Measurements from ENCODE around the gene EEIG1. TPM values are rescaled to one million over a fixed set of nuclear protein-coding genes. Genes with fewer than 3 reads are reported as not detected.

Gene EEIG1
- total RNA-seq (2022; extraction: Qiagen RNA extraction), result 50.6 to 81.0 TPM (median 63.1 TPM) in 5 replicates

DNA sequence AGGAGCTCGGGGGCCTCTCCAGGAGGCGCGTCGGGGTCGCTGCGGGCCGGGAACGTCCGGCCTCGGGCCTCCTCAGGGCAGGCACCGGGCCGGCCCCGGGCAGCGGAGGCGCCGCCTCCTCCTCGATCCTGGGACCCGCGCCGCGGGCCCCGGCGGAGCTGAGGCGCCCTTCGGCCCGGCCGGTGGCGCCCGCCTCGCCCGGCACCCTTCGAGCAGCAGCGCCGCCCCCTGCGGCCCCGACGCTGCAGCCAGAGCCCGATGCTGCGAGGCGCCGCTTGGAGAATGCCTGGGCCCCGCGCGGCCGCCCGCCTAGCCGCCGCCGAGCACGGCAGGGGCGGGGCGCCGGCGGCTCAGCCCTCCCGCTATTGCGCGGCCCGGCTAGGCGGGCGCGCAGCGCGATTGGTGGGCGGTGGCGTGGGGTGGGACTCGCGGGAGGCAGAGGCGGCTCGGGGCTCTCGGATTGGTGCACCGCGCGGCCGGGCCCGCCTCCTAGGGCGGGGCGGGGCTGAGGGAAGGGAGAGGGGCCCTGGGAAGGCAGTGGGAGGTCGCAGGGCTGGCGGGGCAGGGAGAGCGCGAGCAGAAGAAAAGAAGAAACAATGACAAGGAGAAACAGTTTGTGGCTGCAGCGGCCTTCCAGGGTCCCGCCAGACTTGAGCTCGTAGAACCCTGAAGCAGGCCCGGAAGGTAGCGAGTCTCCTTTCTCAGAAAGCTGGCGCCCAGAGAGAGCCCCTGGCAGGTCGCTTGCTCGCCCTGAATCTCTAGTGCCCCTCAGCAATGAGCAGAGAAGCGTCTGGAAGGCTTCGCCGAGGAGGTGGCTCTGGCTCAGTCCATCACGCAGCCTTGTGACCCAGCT is at the start of gene EEIG1:
Gene EEIG1 (minus strand): TSS at position 284 of the 853 bp plus-strand sequence. CDS start 852 bp downstream, outside the sequence.

DNA sequence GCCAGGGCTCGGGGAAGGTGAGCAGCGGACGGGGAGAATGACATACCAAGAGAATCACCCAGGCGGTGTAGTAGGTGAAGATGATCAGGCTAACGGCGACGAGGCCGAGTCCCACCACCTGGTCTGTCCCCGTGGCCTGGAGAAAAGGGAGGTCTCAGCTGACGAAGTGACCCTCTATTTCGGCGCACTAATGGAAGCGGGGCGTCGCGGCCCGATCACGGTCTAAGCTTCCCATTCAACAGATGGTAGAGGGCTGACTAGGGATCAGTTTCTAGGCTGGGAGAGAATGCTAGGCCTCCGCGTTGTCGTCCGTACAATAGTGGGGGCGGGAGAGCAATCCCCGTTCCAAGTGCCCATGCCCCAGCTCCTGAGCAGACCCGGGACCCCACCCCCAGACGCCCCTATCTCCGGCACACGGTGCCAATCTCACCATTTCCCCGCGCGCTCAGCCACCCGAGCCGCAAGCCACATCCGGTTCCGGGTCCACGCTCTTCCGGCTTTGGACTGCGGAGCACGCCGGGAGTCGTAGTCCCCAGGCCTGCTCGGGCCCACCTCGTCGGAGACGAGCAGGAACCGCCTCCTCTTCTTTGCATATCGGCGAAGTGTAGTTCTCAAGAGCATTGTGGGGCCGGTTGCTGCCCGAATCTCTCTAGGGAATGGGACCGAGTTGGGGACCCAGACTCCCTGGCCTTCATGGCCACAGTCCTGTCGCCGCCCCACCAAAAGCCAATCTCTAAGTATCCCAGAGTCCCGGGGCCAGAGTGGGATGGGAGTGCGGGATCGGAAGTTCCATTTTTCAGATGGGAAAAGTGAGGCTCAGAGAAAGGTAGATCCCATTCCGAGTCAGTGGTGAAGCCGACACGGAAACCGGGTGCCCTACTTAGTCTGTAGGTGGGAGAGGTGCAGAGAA is 43.1 kb downstream of the EEIG1 start, which contains the start of gene DPM2:
Gene DPM2 (minus strand): TSS at position 467 of the 910 bp plus-strand sequence. CDS start 34 bp downstream, at position 433.

Other genes with a start within 250 kb of the EEIG1 start
- gene TOR2A, start 245.7 kb downstream of the EEIG1 start, total RNA-seq (2022; extraction: Qiagen RNA extraction), result 10.5 to 15.4 TPM (median 15.1 TPM) in 5 replicates
- gene SH2D3C, start 202.3 kb downstream of the EEIG1 start, total RNA-seq (2022; extraction: Qiagen RNA extraction), result 0.06 to 0.36 TPM (median 0.06 TPM) in 5 replicates
- gene CDK9, start 195.0 kb downstream of the EEIG1 start, total RNA-seq (2022; extraction: Qiagen RNA extraction), result 40.9 to 50.5 TPM (median 49.4 TPM) in 5 replicates
- 44.8 to 56.7 TPM (median 49.2 TPM) in 5 replicates for gene FPGS, start 178.1 kb downstream of the EEIG1 start, total RNA-seq (2022; extraction: Qiagen RNA extraction)
- gene ENG, start 126.3 kb downstream of the EEIG1 start, total RNA-seq (2022; extraction: Qiagen RNA extraction), result 0.15 to 0.17 TPM (median 0.17 TPM) in 5 replicates
- gene AK1, start 103.3 kb downstream of the EEIG1 start, total RNA-seq (2022; extraction: Qiagen RNA extraction), result 40.1 to 83.3 TPM (median 73.5 TPM) in 5 replicates
- 22.2 to 26.8 TPM (median 23.4 TPM) in 5 replicates for gene ST6GALNAC6, start 81.4 kb downstream of the EEIG1 start, total RNA-seq (2022; extraction: Qiagen RNA extraction)
- 14.0 to 24.2 TPM (median 22.2 TPM) in 5 replicates for gene ST6GALNAC4, start 63.9 kb downstream of the EEIG1 start, total RNA-seq (2022; extraction: Qiagen RNA extraction)
- gene PIP5KL1, start 50.2 kb downstream of the EEIG1 start, total RNA-seq (2022; extraction: Qiagen RNA extraction), result 1.4 to 2.4 TPM (median 2.3 TPM) in 5 replicates
- gene DPM2, start 43.1 kb downstream of the EEIG1 start, total RNA-seq (2022; extraction: Qiagen RNA extraction), result 39.5 to 48.4 TPM (median 45.7 TPM) in 5 replicates
- 5.1 to 7.5 TPM (median 7.2 TPM) in 5 replicates for gene NAIF1, start 86.3 kb upstream of the EEIG1 start, total RNA-seq (2022; extraction: Qiagen RNA extraction)
- 7.0 to 9.2 TPM (median 7.7 TPM) in 5 replicates for gene SLC25A25, start 87.2 kb upstream of the EEIG1 start, total RNA-seq (2022; extraction: Qiagen RNA extraction)
- gene PTGES2, start 146.7 kb upstream of the EEIG1 start, total RNA-seq (2022; extraction: Qiagen RNA extraction), result 76.5 to 104 TPM (median 94.8 TPM) in 5 replicates
- gene LCN2, start 168.5 kb upstream of the EEIG1 start, total RNA-seq (2022; extraction: Qiagen RNA extraction), result 2.8 to 6.5 TPM (median 3.4 TPM) in 5 replicates
- 41.2 to 69.2 TPM (median 66.0 TPM) in 5 replicates for gene BBLN, start 179.3 kb upstream of the EEIG1 start, total RNA-seq (2022; extraction: Qiagen RNA extraction)
- 75.2 to 92.1 TPM (median 88.1 TPM) in 5 replicates for gene CIZ1, start 210.6 kb upstream of the EEIG1 start, total RNA-seq (2022; extraction: Qiagen RNA extraction)
- 78.2 to 96.1 TPM (median 86.9 TPM) in 5 replicates for gene DNM1, start 222.4 kb upstream of the EEIG1 start, total RNA-seq (2022; extraction: Qiagen RNA extraction)

Measured in A549 treated with CORT108297 at 1 μM for 4 hours (cell line).